CD8-positive, alpha-beta memory T cell (primary cell): ENCODE results near the gene SLC25A34. TPM values are rescaled to one million over a fixed set of nuclear protein-coding genes. Genes with fewer than 3 reads are reported as not detected.

Experiments used
- CTCF ChIA-PET: fragments of 350-600 bp; sonication (Branson Sonifier 250); formaldehyde crosslinking; loops from one replicate; lab custom pipeline; 2021; ENCODE audit warnings: antibody characterized with exemption; lab: Charles Lee
- POLR2A ChIA-PET: fragments of 350-600 bp; sonication (Branson Sonifier 250); formaldehyde crosslinking; loops from one replicate; lab custom pipeline; 2021; ENCODE audit warnings: antibody characterized with exemption; lab: Charles Lee
- DNase-seq, 5 donors: peaks; one replicate each; pipeline versions ENCODE4 v3.0.0 to v3.0.0-alpha.2; 2020 to 2022; ENCODE audit warnings: mixed read lengths in 1 of 5
- H3K27ac ChIP-seq: one replicate; pipeline ENCODE4 v1.7.0; 2013; ENCODE audit warnings: low read depth, mild to moderate bottlenecking, low read length, moderate library complexity
- H3K27me3 ChIP-seq: 2 replicates; pipeline ENCODE4 v1.7.0; 2013; ENCODE audit warnings: low read length, mild to moderate bottlenecking; ENCODE audit not compliant: insufficient read depth, poor library complexity, severe bottlenecking
- H3K36me3 ChIP-seq: 2 replicates; pipeline ENCODE4 v1.7.0; 2013; ENCODE audit warnings: mild to moderate bottlenecking, low read length, moderate library complexity; ENCODE audit not compliant: insufficient read depth
- H3K4me1 ChIP-seq: 2 replicates; pipeline ENCODE4 v1.7.0; 2013; ENCODE audit warnings: mild to moderate bottlenecking, low read length, moderate library complexity; ENCODE audit not compliant: insufficient read depth
- H3K4me3 ChIP-seq: 2 replicates; pipeline ENCODE4 v1.7.0; 2013; ENCODE audit warnings: mild to moderate bottlenecking, low read length
- H3K9me3 ChIP-seq: 2 replicates; pipeline ENCODE4 v1.7.0; 2013; ENCODE audit warnings: mild to moderate bottlenecking, low read length
- H3K27ac Mint-ChIP-seq, 8 donors: one replicate each; pipeline ENCODE4 v1.8.0; 2020 to 2021; ENCODE audit warnings: mixed read lengths in 8 of 8, mild to moderate bottlenecking in 6 of 8, inconsistent platforms in 3 of 8, moderate library complexity in 3 of 8
- H3K27me3 Mint-ChIP-seq, 2 donors: one replicate each; pipeline ENCODE4 v1.8.0; 2020 to 2021; ENCODE audit warnings: mixed read lengths in 2 of 2, mild to moderate bottlenecking in 1 of 2, moderate library complexity in 1 of 2
- H3K36me3 Mint-ChIP-seq, 3 donors: one replicate each; pipeline ENCODE4 v1.8.0; 2020 to 2021; ENCODE audit warnings: mixed read lengths in 3 of 3, inconsistent platforms in 1 of 3, mild to moderate bottlenecking in 1 of 3
- H3K4me1 Mint-ChIP-seq, 3 donors: one replicate each; pipeline ENCODE4 v1.8.0; 2020 to 2021; ENCODE audit warnings: mixed read lengths in 3 of 3, inconsistent platforms in 1 of 3, mild to moderate bottlenecking in 1 of 3
- H3K4me3 Mint-ChIP-seq, 7 donors: one replicate each; pipeline ENCODE4 v1.8.0; 2020 to 2021; ENCODE audit warnings: mixed read lengths in 7 of 7, mild to moderate bottlenecking in 6 of 7, moderate library complexity in 4 of 7, inconsistent platforms in 2 of 7
- H3K9me3 Mint-ChIP-seq, 5 donors: one replicate each; pipeline ENCODE4 v1.8.0; 2020 to 2022; ENCODE audit warnings: mixed read lengths in 5 of 5, mild to moderate bottlenecking in 3 of 5, moderate library complexity in 2 of 5, inconsistent platforms in 1 of 5
- polyA plus RNA-seq: library from polyadenylated mRNA; unstranded; fragments of 300-500 nt; fragmentation: Illumina TruSeq; gene quantifications from one replicate; pipeline ENCODE4 v1.2.3, GENCODE V29; 2021
- total RNA-seq, 2 experiments: library from RNA; stranded (reverse); gene quantifications; one replicate each; pipeline ENCODE4 v1.2.3, GENCODE V29; 2021

SLC25A34 gene
- total and polyA plus RNA-seq, 3 experiments from 2014 or later: 0.15 to 0.94 (median 0.93) TPM

DNA sequence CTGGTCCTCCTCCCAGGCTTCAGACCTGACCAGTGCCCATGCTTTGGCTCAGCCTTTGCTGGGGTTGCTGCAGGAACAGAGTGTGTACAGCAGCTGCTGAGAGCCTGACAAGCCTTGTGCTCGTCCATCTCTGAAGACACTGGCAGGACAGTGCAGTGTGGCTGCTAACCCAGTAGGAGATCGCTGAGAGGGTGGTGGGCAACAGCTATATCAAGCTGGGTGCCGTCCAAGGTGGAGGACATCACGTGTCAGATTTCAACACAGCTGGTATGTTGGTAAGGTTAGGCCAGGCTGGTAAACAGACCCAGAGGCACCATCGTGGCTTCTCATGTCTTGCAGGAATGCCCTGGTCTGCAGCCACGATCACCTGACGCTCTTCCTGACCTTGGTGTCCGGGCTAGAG is 17.9 kb upstream of the SLC25A34 start:
- Mint-ChIP-seq H3K9me3 (no peaks in the 10 kb centered on the region), H3K27me3 (no peaks in the 10 kb centered on the region), H3K36me3 (peaks cover 0 to 70% (median 8%) of the 10 kb centered on the region in 3 donors), H3K4me1 (peaks cover 4 to 5% (median 5%) of the 10 kb centered on the region in 3 donors), H3K4me3 (no peak overlapping the region), H3K27ac (peak overlapping the region in 1 of 8 donors; percentile 51)
- H3K4me1 ChIP-seq: no peaks in the 10 kb centered on the region
- no peak overlapping the region for H3K4me3 ChIP-seq
- H3K9me3 ChIP-seq: no peaks in the 10 kb centered on the region
- H3K36me3 ChIP-seq: peaks cover 32% of the 10 kb centered on the region
- DNase-seq: no peak
- H3K27me3 ChIP-seq: no peaks in the 10 kb centered on the region
- ChIA-PET POLR2A (no interaction called here), CTCF (no interaction called here)
- no peak overlapping the region for H3K27ac ChIP-seq

- Mint-ChIP-seq H3K9me3 (no peaks in the 10 kb centered on the region), H3K4me3 (no peak overlapping the region), H3K27ac (peak overlapping the region in 1 of 8 donors; percentile 7), H3K4me1 (peaks cover under 1 to 1% (median under 1%) of the 10 kb centered on the region in 3 donors), H3K36me3 (peaks cover 0 to 74% (median 8%) of the 10 kb centered on the region in 3 donors), H3K27me3 (no peaks in the 10 kb centered on the region)
- H3K9me3 ChIP-seq: no peaks in the 10 kb centered on the region
- no peaks in the 10 kb centered on the region for H3K27me3 ChIP-seq
- no peak overlapping the region for H3K4me3 ChIP-seq
- H3K4me1 ChIP-seq: no peaks in the 10 kb centered on the region
- no peak for DNase-seq
- CTCF ChIA-PET: interaction anchor here (1.4 kb wide), 1 partner anchor 126 kb away, joined by 4 read pairs; no protein-coding TSS in a partner anchor
- no peak overlapping the region for H3K27ac ChIP-seq
- H3K36me3 ChIP-seq: peaks cover 32% of the 10 kb centered on the region
- POLR2A ChIA-PET: no interaction called here
Measured at GRCh38 chr1:15719381-15720120, 16.5 kb upstream of the SLC25A34 start.

DNA sequence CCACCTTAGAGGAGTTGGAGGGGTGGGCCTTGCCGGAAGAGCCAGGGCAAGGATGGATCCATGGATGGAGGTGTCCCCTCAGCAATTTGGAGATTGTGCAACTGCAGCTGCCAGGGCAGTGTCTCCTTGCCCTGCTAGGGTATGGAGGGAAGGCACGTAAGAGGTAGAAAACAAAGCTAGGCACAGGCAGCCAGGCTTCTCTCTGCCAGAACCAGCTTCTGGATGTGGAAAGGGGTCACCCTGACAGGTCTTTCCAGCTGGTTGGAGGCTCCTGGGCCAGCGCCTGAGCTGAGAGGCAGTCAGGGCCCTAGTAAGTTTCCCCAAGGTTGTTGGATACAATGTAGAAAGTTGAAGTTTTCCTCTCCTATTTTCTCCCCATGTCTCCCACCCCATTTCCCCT is 15.2 kb upstream of the SLC25A34 start:
- Histone ChIP-seq H3K27me3 (no peaks in the 10 kb centered on the region), H3K4me1 (no peaks in the 10 kb centered on the region), H3K4me3 (no peak overlapping the region), H3K9me3 (no peaks in the 10 kb centered on the region), H3K36me3 (peaks cover 35% of the 10 kb centered on the region), H3K27ac (no peak overlapping the region)
- Mint-ChIP-seq H3K27me3 (no peaks in the 10 kb centered on the region), H3K36me3 (peaks cover 0 to 78% (median 9%) of the 10 kb centered on the region in 3 donors), H3K9me3 (no peaks in the 10 kb centered on the region), H3K4me3 (no peak overlapping the region), H3K4me1 (no peaks in the 10 kb centered on the region), H3K27ac (peak overlapping the region in 1 of 8 donors; percentile 61)
- ChIA-PET CTCF (interaction anchor here (1.0 to 1.3 kb wide), 2 partner anchors 11 to 18 kb away, joined by 3 to 4 read pairs; no protein-coding TSS in a partner anchor), POLR2A (no interaction called here)
- no peak for DNase-seq

DNA sequence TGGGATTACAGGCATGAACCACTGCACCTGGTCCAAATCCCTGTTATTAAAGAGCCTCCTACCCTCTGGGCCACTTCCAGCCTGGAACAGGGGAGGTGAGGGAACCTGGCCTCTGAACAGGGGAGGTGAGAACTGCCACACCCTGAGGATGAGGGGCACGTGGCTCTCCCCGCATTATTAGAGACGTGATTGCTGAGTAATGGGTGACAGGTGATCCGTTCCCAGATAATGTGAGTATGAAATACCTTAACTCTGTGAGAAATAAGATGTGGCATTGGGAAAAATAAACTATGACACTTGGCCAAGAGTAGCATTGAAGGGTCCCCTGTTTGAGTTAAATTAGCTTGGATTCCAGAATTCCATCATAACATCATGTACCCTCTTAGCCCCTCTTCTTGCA is 13.6 kb upstream of the SLC25A34 start:
- Mint-ChIP-seq H3K27ac (peak overlapping the region in 1 of 8 donors; percentile 77), H3K9me3 (no peaks in the 10 kb centered on the region), H3K27me3 (no peaks in the 10 kb centered on the region), H3K4me1 (no peaks in the 10 kb centered on the region), H3K4me3 (no peak overlapping the region), H3K36me3 (peaks cover 0 to 80% (median 14%) of the 10 kb centered on the region in 3 donors)
- Histone ChIP-seq H3K4me3 (no peak overlapping the region), H3K9me3 (no peaks in the 10 kb centered on the region), H3K4me1 (no peaks in the 10 kb centered on the region), H3K27me3 (no peaks in the 10 kb centered on the region), H3K27ac (no peak overlapping the region), H3K36me3 (peaks cover 44% of the 10 kb centered on the region)
- DNase-seq: no peak
- CTCF ChIA-PET: interaction anchor here (0.9 kb wide), 1 partner anchor 19 kb away, joined by 3 read pairs; no protein-coding TSS in a partner anchor
- POLR2A ChIA-PET: no interaction called here

DNA sequence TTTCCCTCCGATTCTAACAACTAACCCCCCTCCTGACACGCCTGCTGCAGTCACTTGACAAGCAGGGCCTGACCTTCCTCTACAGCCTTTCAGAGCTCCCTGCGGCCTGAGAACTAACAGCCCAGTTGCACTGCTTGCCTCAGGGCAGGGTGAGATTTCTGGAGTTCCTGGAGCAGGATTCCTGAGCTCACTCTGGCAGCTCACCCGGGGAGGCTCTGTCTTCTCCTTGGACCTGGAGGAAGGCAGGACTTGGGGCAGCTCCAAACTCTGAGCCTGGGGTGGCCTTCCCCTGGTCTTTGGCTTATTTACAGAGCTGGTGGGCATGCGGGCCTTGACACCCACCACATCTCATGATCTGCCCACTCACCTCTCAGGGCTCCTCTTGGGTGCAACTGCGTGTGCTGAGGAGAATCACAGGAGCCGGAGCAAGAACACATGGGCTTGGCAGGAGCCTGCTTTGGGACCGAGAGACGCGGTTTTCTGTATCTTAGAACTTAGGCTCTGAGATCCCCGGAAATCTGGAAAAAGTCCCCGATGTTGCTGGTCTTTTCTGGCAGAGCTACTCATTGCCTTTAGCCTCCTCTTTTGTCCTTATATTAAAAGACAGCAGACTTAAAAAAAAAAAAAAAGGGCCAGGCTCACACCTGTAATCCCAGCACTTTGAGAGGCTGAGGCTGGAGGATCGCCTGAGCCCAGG is 13.1 kb upstream of the SLC25A34 start:
- H3K27me3 Mint-ChIP-seq: no peaks in the 10 kb centered on the region
- Histone ChIP-seq H3K4me1 (no peaks in the 10 kb centered on the region), H3K9me3 (no peaks in the 10 kb centered on the region), H3K4me3 (no peak overlapping the region), H3K27ac (no peak overlapping the region), H3K27me3 (no peaks in the 10 kb centered on the region), H3K36me3 (peaks cover 44% of the 10 kb centered on the region)
- ChIA-PET POLR2A (no interaction called here), CTCF (interaction anchor here (0.9 to 1.3 kb wide), 2 partner anchors 18 to 142 kb away, joined by 3 to 4 read pairs; no protein-coding TSS in a partner anchor)
- no peak for DNase-seq
- H3K9me3 Mint-ChIP-seq: no peaks in the 10 kb centered on the region
- H3K4me1 Mint-ChIP-seq: no peaks in the 10 kb centered on the region
- peaks cover 0 to 80% (median 14%) of the 10 kb centered on the region in 3 donors for H3K36me3 Mint-ChIP-seq
- no peak overlapping the region for H3K4me3 Mint-ChIP-seq
- no peak overlapping the region for H3K27ac Mint-ChIP-seq

GRCh38 chr1:15723631-15724246 is 12.3 kb upstream of the SLC25A34 start:
- H3K27me3 ChIP-seq: no peaks in the 10 kb centered on the region
- no peaks in the 10 kb centered on the region for H3K9me3 Mint-ChIP-seq
- H3K4me3 ChIP-seq: no peak overlapping the region
- peaks cover 38% of the 10 kb centered on the region for H3K36me3 ChIP-seq
- no peaks in the 10 kb centered on the region for H3K9me3 ChIP-seq
- no peak for DNase-seq
- CTCF ChIA-PET: interaction anchor here (1.3 kb wide), 1 partner anchor 143 kb away, joined by 4 read pairs; no protein-coding TSS in a partner anchor
- H3K4me3 Mint-ChIP-seq: no peak overlapping the region
- H3K27ac ChIP-seq: no peak overlapping the region
- H3K27me3 Mint-ChIP-seq: no peaks in the 10 kb centered on the region
- peaks cover 0 to 80% (median 12%) of the 10 kb centered on the region in 3 donors for H3K36me3 Mint-ChIP-seq
- POLR2A ChIA-PET: no interaction called here
- H3K4me1 Mint-ChIP-seq: no peaks in the 10 kb centered on the region
- H3K4me1 ChIP-seq: no peaks in the 10 kb centered on the region
- H3K27ac Mint-ChIP-seq: no peak overlapping the region

DNA sequence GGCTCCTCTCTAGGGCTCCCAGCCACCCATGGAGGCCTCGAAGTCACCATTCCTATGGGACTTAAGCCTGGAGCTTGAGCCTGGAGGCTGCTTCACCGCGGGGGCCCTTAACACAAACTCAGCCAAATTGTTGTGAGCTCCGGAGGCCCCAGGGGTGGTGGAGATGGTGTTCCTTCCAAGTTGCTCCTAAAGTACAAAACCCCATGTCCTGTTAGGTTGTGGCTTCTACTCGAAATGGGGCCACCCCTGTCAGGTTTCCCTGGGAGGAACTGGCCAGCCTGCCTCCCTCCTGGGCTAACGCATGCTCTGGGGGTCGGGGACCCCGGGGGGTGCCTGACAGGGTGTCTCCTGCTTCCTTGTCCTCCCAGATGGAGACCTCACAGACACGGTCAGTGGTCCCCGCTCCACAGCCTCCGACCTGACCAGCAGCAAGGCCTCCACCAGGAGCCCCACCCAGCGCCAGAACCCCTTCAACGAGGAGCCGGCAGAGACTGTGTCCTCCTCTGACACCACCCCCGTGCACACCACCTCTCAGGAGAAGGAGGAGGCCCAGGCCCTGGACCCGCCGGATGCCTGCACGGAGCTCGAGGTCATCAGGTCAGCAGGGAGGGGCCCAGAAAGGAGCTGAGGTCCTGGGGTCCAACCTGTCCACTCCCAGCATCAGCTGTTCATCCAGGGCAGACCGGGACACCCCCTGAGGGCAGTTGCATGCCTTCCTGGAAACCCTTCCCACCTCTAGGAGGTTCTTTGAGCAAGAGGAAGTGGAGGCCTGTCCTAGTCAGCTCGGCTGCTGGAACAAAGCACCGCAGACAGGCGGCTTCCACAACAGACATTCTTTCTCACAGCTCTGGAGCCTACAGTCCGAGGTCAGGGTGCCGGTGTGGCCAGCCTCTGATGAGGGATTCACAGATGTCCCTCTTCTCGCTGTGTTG is 10.8 kb upstream of the SLC25A34 start:
- no peak overlapping the region for H3K4me3 Mint-ChIP-seq
- POLR2A ChIA-PET: no interaction called here
- H3K36me3 Mint-ChIP-seq: peaks cover 0 to 76% (median 9%) of the 10 kb centered on the region in 3 donors

More for the DNA sequence above, 10.8 kb upstream of the SLC25A34 start:
- Mint-ChIP-seq H3K27ac (no peak overlapping the region), H3K27me3 (no peaks in the 10 kb centered on the region), H3K9me3 (no peaks in the 10 kb centered on the region), H3K4me1 (no peaks in the 10 kb centered on the region)
- no peak overlapping the region for H3K4me3 ChIP-seq
- DNase-seq: no peak
- CTCF ChIA-PET: interaction anchor here (1.1 kb wide), 1 partner anchor 16 kb away, joined by 4 read pairs; no protein-coding TSS in a partner anchor
- no peak overlapping the region for H3K27ac ChIP-seq
- no peaks in the 10 kb centered on the region for H3K27me3 ChIP-seq
- H3K4me1 ChIP-seq: no peaks in the 10 kb centered on the region
- H3K36me3 ChIP-seq: peaks cover 40% of the 10 kb centered on the region
- no peaks in the 10 kb centered on the region for H3K9me3 ChIP-seq
